GM18502 (cell line): ENCODE measurements around the gene MEIS2.
A peak's percentile ranks its signal among the peaks of the same experiment; 100 is the strongest.

Experiments
- ATAC-seq: cut with Tn5 transposase; IDR thresholded peaks from one replicate; pipeline ENCODE4 v1.9.1; 2021; ENCODE audit warnings: mild to moderate bottlenecking; ENCODE audit not compliant: unreplicated experiment, poor library complexity

The MEIS2 gene

DNA sequence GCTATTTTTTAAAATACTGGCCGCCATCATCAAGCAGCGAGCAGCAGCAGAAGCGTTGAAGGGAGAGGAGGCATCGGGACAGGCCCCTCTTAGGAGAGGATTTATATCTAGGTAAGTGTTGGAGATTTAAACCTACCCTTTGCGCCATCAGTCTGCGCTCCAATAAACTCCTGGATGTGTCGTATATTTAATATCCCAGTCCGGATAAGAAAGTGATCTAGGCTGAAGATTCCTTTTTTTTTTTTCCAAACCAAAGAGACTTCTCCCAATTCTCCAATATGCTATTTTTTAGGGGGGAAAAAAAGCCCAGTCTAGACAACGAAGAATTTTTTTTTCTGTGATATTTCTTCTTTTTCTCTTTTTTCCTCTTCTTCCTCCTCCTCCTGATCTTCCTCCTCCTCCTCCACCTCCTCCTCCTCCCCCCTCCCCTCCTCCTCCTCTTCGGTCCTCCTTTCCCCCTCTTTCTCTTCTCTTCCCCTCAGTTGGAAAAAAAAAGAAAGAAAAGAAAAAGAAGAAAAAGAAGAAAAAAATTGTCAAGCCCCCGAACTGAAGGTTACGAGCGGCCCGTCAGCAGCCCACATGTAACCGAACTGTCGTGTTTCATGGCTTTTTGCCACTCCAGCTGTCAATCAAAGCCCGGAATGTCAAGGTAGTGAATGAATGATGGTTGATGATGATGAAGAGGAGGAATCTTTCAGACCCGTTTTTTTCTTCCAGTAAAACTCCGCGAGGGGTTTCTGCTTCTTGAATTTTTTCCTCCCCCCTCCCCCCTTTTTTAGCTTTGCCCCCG lies 835 bp downstream of the MEIS2 start:
- no peak for ATAC-seq

DNA sequence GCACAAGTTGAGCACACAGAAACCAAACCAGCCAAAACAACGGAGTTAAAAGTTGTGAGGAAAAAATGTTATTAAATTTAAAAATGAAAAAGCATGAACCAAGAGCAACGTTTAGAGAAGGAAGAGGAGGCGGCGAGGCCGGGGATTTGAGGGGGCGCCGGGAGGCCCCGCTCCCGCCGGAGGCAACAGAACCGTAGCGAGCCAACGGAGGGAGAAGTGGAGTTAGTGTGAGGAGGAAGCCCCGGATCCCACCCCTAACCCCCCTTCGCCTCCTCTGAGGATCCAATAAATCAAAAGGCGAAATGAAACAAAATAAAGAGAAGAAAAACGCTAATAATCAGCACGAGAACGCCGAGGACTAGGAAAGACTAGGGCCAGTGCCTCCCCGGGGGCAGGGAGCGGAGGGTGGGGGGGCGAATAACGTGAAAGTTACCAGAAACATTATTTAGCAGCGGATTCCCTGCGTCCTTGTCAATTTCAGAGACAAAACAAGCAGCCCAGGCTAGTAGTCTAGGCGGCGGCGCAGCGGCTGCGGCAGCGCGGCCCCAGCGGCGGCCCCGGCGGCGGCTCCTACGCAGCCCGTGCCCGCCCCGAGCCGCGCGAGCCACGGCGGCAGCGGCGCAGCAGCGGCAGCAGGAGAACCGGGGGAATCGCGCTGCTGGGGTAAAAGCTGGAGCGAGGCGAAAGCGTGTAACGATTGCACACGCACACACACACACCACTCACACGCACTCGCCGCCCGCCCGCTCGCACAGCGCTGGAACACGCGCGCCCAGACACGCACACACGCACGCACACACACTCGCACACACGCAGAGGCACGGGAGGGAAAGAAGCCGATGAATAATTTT lies 1.7 kb downstream of the MEIS2 start:
- ATAC-seq, result peak; percentile 34

DNA sequence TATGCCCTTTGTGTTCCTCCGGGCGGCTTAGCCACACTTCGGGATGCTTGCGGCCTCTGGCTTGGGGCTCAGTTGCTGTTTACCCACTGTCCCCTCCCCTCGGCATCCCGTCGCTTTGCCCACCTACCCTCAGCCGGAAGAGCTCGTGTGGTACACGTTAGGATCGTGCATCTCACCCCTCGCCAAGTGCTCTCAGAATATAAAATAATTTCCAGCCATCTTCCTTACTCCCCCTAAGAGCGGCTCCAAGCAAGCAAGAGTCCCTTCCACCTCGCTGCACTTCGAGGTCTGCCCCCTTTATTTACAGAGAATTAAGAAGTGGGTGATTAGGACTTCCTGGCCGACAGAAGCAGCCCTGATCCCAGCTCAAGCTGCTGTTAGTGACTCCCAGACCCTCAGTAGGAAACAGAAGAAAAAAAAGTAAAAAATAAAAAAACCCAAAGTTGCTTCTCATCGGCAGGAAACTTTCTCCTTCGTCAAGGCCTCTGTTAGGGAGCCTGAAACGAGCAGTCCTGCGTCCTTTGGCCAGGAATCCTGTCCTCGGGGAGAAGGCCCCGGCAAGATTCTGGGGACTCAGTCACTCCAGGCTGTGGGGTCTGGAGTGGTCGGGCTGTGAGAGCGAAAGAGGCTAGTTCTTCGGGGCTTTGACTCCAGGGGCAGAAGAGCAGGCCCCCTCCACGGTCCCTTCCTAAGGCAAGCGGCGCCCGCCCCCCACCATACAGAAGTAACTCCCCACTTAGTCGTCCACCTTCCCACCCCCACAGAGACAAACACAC lies 3.0 kb downstream of the MEIS2 start:
- no peak for ATAC-seq

DNA sequence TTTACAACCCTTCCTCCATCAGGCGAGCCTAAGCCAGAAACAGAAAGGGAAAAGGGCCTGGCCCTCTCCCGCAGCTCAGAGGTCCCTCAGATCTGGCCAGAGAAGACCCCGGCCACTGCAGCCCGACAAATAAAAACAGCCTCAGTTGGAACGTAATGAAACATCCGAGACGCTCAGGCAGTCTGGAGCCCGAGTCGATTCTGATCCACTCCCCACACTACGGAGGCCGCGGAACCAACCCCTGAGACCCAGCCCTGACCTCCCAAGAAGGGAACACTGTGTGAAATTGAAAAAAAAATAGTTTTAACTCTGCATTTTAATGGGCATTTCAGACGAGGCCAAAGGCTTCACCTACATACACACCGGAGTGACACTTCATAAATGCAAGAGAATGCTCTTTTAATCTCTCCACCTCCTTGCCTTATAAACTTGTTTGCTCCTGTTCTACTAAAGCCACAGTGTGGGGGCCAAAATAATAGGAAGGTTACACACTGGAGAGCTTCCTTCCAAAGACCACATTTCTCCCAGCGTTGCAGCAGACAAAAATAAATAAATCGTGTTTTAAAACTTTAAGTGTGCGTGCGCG lies 3.7 kb downstream of the MEIS2 start:
- no peak for ATAC-seq

DNA sequence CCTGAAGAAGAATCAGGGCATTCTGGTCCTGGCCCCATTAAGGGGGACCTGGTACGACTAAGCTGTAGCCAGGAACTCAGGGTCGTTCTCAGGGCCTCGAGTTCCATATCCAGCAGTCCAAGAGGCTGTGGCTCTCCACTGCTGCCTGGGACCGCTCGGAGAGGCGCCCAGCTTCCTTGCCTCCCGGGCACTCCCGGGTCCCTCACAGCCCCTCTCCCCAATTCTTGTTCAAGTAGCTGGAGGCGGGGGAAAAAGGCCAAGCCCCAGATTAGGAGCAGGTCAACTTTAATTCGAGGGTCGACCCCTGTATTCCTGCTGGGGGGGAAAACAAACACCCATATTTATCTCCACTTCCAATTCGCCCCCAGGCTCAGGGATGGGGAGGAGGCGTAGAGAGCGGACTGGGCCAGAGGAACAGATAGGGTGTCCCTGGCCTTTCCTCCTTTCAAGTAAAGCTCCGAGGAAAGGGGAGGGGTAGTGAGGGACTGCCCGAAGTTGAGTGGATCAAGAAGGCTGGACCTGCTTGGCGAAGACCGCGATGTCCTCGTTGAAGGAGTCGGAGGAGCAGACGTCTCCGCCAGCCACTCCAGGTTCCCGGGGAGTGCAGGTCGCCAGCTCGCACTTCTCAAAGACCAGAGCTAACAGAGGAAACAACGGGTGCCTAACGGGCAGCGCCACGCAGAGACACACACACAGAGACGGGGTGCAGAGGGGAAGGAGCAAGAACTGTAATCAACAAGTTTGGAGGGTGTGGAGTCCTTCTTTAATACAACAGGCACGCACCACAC lies 4.4 kb downstream of the MEIS2 start:
- ATAC-seq, result no peak

DNA sequence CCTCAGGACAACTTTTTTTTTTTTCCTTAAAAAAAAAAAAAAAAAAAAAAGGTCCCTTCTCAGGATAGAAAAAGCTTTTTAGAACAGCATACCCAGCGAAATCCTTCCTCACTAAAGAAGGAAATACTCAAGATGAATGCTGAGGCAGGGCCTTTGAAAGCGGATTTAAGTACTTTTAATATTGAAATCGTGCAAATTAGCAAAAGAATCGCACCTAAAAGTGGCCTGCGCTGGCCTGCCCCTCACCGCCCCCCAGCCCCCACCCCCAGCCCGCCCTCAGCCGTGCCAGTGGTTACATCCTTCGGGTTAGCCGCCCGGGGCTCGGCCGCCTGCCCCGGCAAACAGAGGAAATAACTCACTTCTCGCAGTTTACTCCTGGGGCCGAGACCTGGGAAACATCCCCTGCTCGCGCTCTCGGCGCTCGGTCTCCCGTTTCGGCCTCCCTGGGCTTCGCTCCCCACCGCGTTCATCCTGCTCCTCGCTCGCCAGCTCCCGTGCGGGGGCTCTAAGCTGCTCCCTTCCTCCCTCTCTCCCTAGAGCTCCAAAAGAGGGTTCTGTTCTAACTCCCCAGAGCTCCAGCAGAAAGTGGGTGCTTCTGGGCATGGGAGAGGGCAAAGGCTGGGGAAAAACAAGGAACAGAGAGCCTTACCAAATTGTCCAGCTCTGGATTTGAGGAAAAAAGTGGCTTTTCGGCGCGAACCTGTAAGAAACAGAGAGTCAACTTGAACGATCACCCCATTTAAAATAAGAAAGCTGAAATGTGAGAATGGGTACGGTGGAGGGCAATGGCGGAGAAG lies 5.2 kb downstream of the MEIS2 start:
- no peak for ATAC-seq

DNA sequence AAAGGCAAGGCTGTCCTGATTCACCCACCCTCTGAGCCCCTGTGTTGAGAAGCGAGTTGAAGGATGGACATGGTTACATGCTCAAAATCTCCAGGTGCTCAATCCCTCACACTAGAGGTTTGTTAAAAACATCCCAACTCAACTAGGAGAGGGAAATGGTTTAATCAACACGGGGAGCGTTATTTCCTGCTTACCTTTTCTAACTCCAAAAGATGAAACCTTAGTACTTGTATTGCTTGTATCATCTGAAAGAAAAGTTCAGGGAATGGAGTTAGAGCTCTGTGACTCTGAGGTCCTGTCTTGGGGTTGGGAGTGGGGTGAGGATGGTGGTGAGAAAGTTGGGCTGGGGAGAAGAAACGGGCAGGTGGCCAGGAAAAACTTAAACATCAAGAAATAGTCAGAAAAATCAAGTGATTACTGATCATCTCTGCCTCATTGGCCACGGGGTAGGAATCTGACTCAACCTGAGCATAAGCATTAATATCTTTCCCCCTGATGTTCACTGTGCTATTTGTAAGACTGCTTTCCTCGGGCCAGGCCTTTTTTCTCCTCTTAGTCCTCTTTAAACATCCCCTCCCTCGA lies 5.9 kb downstream of the MEIS2 start:
- no peak for ATAC-seq

DNA sequence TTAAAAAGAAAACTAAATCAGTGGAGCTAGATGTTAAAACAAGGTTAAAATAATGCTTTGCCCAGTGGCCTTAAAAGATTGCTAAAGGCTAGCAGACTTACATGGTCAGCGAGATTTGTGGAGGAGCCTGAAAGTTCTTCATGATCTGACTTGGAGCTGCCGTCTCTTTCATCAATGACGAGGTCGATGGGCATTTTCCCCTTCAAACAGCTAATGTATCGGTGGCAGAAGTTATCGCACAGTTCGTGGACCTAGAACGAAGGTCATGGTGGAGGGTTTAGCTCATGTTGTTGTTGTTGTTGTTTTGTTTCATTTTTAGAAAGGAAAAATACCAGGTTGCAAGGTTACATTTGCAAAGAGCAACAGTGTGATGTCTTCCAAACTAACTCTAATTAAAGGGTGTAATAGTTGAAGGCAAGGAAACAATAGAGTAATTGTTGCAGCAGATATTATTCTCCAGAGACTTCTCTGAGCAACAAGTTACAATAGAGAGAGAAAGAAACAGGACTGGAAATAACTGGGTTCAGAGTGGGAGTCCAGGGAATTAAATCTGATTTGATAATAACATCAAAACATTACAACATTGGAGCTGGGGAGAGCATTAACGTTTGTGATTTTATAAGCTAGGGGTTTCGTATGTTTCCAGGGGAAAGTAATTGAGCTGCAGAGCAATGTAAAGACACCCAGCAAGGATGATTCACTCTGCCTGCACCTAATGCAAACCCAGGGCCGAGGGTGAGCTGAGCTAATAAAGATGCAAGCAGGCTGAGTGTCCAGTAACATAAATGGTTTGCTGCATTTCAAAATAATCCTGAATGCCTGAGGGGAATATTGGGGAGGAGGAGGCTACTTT lies 6.6 kb downstream of the MEIS2 start:
- no peak for ATAC-seq

DNA sequence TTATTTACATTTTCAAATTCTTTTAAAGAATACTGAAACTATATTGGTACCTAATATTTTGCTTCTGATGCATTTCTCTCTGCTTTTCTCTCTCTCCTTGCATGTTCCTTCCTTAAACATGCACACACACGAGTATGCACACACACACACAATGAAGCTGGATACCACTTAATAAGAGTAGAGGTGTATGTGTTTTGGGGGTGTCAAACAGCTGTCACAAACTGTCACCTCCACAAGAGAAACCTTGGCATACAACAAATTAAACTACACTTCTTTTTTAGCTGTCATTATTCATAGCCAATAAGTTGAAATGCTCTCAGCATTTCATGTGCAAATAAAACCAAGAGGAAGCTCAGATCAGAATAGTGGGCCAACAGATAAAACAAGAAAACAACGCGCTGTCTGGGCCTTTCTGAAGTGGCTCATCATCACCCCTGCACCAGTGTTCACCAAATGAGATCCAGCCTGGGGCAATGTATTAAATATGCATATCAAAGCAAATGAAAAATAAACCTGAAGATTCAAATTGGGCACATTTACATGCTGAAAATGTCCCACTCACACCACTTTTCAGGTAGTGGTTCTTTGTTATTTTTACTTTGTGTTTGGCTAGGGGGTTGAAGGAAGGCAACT lies 9.7 kb downstream of the MEIS2 start:
- ATAC-seq, result no peak

DNA sequence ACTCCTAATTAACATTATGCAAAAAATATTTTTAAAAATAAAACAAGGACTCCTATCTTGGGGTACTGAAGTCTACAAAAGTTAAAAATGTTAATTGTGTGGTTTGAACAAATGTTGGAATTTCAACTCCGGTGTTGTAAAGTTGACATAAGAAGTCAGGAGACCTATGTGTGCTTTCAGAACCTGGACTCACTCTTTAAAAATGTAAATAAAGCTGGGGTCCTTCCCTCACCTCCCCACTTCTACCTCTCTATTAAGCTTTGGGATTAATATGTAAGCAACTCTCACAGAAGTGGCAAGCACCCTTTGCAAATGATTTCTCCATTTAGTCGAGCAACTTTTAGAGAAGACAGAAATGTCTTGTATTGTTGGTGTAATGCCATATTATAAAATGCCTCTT lies 11.9 kb downstream of the MEIS2 start:
- no peak for ATAC-seq

DNA sequence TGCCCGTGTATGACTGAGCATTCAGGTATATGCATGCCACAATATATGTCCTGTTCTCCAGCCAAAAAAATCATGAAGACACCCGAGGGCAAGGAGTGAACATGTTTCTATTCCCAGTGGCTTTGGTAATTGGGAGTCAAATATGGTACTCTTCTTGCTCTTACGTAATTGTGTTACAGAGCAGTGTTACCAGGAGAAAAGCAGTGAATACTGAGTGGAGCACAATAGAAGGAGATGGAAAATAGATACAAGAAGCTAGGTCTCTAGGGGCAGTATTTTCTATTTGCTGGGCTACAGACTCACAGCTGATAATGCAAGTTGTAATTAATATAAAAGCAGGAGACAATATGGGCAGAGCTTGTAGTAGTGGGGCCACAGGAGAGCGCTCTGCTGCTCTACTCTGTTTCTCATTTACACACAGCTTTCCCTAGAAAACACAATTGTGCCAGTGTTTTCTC lies 13.2 kb downstream of the MEIS2 start:
- ATAC-seq, result no peak

DNA sequence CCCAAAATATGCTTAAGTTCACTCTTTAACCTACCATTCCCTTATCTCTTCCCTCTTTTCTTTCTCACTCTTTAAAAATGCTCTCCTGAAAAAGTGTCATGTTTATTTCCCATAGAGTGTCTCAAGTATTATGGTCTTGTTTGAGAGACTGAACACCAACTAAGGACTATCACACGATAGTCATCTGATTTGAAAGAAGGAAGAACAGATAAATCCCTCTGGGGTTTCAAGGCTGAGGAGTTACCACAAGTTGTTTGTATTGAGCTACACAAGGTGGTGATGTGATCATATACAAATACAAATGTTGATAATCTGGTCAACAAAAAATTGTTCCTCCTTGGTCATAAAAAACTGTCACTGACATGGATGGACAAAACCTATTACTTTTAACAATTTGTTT lies 13.8 kb downstream of the MEIS2 start:
- ATAC-seq, result no peak

DNA sequence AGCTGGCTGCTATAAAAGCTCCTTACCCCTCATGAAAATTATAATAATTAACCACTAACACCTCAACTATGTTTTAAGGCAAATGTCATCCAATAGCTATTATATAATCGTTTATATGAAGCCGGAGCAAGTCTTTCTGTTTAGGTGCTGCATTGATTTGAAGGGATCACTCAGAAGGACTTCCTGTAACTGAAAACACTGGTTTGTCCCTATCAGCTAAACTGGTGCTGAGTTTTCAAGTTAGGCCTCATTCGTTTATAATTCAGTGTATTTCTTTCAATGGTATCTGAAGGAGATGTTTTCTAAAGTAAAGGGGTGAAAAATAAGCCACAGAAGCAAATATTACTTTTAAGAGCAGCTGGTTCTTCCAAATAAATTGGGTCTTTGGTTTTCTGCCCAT lies 14.2 kb downstream of the MEIS2 start:
- ATAC-seq, result no peak

DNA sequence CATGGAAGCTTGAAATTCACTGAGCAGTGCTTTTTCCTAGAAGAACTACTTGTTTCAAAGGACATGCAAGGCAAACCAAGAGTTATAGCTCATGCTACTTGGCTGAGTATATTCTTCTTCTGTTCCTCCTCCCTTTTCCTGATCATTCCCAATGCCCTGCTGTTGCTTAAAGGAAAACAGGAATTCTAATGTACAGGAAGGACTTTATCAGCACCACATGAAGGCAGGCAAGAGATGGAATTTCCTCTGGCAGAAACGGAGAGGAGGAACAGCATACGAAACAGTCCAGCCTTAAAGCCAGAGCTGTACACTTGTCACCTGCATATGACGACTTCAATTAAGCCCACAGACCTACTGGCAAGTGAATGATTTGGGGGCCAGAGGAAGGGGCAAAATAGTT lies 15.7 kb downstream of the MEIS2 start:
- ATAC-seq, result no peak

DNA sequence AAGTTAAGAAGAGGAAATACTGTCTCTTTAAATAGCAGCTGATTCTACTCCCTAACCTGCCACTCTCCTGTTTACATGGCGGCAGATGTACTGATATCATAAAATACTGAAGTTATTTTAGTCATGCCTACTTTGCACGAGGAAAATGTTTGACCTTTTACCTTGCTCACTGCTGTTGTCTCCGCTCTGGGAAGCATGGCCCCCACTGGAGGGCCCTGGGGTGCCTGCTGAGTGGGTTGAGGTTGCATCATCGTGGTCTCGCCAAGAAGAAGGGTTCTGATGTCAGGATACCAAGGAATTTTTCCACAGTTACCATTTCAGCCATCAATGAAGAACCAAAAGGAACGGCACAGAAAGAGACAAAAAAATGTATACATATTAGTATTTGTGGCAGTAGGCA lies 16.7 kb downstream of the MEIS2 start:
- no peak for ATAC-seq

DNA sequence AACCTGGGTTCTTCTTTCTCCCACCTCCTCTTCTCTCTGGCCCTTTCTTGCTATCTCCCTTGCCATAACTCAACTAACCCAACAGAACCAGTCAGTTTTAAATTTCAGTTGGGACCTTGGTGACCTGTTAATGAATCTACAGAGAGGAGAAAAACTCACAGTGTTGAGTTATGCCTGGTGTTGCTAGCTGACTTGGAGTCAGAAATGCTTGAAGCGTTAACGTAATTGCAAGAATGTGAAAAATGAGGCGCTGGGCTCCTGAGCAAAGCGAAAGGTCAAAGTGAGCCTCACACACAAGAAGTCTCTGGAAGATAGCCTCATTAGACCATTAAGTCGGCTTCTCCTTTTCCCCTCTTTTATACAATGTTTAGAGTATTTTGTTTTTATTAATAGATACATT lies 18.4 kb downstream of the MEIS2 start:
- ATAC-seq, result no peak

DNA sequence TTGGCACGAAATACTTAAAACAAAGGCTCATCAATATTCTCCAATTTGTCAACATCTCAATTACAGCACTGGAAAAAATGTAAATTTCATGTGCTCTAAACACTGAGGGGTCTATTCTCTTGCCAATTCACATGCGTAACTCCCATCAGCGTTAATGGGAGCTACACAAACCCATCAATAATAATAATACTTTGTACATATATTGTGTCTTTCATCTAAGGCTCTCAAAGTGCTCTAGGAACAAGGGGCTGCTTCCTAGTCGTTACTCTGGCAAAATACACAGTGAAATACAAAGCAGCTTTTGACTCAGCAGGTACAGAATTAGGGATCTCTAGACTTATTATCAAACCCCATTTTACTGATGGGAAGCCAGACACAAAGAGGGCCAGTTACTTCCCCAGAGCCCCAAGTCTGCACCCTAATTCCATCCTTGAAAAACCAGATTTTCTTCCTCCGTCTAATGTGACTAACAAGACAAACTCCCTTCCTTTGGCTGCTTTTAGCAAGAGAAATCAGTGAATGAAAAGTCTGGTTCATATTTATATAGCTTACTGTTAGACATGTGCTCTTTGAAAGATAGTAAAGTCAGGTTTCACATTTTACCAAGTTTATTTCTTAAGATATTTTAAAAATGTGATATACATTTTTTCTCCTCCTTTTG lies 20.0 kb downstream of the MEIS2 start:
- no peak for ATAC-seq
